Measurements from ENCODE around the gene FOCAD.
"Not testable (repeated sequence)": the region's sequence is repeated elsewhere in the genome, so short reads cannot be mapped to it uniquely, and the experiment has no call there.

DNA sequence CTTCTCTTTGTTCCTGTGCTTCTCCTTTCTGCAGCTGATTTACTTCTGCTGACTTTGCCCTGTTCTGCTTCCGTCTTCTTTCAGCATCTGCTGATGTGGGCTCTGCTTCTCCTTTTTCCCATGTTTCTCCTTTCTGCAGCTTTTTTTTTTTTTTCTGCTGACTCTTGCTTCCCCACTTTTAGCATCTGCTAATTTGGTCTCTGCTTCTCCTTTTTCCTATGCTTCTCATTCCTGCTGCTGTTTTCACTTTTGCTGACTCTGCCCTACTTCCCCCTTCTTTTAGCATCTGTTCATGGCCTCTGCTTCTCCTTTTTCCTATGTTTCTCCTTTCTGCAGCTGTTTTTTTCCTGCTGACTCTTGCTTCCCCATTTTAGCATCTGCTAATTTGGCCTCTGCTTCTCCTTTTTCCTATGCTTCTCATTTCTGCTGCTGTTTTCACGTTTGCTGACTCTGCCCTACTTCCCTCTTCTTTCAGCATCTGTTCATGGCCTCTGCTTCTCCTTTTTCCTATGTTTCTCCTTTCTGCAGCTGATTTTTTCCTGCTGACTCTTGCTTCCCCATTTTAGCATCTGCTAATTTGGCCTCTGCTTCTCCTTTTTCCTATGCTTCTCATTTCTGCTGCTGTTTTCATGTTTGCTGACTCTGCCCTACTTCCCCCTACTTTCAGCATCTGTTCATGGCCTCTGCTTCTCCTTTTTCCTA lies 289.3 kb downstream of the FOCAD start:
- TF ChIP-seq, protein P1, sequence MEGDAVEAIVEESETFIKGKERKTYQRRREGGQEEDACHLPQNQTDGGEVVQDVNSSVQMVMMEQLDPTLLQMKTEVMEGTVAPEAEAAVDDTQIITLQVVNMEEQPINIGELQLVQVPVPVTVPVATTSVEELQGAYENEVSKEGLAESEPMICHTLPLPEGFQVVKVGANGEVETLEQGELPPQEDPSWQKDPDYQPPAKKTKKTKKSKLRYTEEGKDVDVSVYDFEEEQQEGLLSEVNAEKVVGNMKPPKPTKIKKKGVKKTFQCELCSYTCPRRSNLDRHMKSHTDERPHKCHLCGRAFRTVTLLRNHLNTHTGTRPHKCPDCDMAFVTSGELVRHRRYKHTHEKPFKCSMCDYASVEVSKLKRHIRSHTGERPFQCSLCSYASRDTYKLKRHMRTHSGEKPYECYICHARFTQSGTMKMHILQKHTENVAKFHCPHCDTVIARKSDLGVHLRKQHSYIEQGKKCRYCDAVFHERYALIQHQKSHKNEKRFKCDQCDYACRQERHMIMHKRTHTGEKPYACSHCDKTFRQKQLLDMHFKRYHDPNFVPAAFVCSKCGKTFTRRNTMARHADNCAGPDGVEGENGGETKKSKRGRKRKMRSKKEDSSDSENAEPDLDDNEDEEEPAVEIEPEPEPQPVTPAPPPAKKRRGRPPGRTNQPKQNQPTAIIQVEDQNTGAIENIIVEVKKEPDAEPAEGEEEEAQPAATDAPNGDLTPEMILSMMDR (IDR thresholded peaks at IDR 0.05), result not testable (repeated sequence)
- TF ChIP-seq EZH2 (IDR thresholded peaks at IDR 0.05; ENCODE audit: borderline replicate concordance, insufficient read depth, low read depth, low read length, poor library complexity, severe bottlenecking), result not testable (repeated sequence)
